ENCODE results near the gene LMNTD2. TPM values are rescaled to one million over a fixed set of nuclear protein-coding genes. Genes with fewer than 3 reads are reported as not detected.

LMNTD2 gene
- total RNA-seq, 1 experiment from 2014 or later: 4.0 TPM

DNA sequence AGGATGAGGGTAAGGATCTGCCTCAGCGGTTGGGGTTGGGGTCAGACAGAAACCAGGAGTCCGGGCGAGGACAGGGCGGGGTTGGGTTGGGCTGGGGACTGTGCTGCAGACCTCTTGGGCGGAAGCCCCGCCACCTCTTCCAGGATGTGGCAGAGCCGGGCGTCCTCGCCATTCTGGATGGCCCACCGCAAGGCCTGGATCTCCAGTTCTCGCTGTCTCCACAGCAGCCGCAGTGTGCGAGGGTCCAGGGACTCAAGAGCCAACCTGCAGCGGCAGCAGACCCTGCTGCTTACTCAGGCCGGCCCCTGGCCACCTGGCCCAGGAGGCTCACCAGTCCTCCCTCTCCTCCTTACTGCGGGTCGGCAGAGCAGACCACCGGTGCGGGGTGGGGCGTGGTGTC is 2.0 kb downstream of the LMNTD2 start:
- DNase-seq (ENCODE audit: low spot score): no peak
- Mint-ChIP-seq H3K4me1 (peaks cover 13% of the 10 kb centered on the region), H3K4me3 (no peak overlapping the region), H3K27ac (no peak overlapping the region), H3K36me3 (no peaks in the 10 kb centered on the region), H3K9me3 (no peaks in the 10 kb centered on the region), H3K27me3 (ENCODE audit: low read depth) (peaks cover 28% of the 10 kb centered on the region)
- ChIA-PET POLR2A (no interaction called here), CTCF (interaction anchor here (1.6 kb wide), 1 partner anchor 170 kb away, joined by 6 read pairs; no protein-coding TSS in a partner anchor)
- TF ChIP-seq NR2C2 (CRISPR knock-in tag; IDR thresholded peaks at IDR 0.05): no peak
- TF ChIP-seq ATF1 (CRISPR knock-in tag; IDR thresholded peaks at IDR 0.05): no peak
- TF ChIP-seq, protein P1, sequence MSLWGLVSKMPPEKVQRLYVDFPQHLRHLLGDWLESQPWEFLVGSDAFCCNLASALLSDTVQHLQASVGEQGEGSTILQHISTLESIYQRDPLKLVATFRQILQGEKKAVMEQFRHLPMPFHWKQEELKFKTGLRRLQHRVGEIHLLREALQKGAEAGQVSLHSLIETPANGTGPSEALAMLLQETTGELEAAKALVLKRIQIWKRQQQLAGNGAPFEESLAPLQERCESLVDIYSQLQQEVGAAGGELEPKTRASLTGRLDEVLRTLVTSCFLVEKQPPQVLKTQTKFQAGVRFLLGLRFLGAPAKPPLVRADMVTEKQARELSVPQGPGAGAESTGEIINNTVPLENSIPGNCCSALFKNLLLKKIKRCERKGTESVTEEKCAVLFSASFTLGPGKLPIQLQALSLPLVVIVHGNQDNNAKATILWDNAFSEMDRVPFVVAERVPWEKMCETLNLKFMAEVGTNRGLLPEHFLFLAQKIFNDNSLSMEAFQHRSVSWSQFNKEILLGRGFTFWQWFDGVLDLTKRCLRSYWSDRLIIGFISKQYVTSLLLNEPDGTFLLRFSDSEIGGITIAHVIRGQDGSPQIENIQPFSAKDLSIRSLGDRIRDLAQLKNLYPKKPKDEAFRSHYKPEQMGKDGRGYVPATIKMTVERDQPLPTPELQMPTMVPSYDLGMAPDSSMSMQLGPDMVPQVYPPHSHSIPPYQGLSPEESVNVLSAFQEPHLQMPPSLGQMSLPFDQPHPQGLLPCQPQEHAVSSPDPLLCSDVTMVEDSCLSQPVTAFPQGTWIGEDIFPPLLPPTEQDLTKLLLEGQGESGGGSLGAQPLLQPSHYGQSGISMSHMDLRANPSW (CRISPR knock-in tag; conservative IDR thresholded peaks at IDR 0.05; ENCODE audit: low read depth): no peak
- TF ChIP-seq, protein P2, sequence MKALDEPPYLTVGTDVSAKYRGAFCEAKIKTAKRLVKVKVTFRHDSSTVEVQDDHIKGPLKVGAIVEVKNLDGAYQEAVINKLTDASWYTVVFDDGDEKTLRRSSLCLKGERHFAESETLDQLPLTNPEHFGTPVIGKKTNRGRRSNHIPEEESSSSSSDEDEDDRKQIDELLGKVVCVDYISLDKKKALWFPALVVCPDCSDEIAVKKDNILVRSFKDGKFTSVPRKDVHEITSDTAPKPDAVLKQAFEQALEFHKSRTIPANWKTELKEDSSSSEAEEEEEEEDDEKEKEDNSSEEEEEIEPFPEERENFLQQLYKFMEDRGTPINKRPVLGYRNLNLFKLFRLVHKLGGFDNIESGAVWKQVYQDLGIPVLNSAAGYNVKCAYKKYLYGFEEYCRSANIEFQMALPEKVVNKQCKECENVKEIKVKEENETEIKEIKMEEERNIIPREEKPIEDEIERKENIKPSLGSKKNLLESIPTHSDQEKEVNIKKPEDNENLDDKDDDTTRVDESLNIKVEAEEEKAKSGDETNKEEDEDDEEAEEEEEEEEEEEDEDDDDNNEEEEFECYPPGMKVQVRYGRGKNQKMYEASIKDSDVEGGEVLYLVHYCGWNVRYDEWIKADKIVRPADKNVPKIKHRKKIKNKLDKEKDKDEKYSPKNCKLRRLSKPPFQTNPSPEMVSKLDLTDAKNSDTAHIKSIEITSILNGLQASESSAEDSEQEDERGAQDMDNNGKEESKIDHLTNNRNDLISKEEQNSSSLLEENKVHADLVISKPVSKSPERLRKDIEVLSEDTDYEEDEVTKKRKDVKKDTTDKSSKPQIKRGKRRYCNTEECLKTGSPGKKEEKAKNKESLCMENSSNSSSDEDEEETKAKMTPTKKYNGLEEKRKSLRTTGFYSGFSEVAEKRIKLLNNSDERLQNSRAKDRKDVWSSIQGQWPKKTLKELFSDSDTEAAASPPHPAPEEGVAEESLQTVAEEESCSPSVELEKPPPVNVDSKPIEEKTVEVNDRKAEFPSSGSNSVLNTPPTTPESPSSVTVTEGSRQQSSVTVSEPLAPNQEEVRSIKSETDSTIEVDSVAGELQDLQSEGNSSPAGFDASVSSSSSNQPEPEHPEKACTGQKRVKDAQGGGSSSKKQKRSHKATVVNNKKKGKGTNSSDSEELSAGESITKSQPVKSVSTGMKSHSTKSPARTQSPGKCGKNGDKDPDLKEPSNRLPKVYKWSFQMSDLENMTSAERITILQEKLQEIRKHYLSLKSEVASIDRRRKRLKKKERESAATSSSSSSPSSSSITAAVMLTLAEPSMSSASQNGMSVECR (CRISPR knock-in tag; IDR thresholded peaks at IDR 0.05; ENCODE audit: borderline replicate concordance): no peak
- no peak for TF ChIP-seq SMAD4 (CRISPR knock-in tag; IDR thresholded peaks at IDR 0.05)
- TF ChIP-seq, protein P3, sequence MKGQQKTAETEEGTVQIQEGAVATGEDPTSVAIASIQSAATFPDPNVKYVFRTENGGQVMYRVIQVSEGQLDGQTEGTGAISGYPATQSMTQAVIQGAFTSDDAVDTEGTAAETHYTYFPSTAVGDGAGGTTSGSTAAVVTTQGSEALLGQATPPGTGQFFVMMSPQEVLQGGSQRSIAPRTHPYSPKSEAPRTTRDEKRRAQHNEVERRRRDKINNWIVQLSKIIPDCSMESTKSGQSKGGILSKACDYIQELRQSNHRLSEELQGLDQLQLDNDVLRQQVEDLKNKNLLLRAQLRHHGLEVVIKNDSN (CRISPR knock-in tag; IDR thresholded peaks at IDR 0.05): no peak
- no peak for TF ChIP-seq FOXJ3 (CRISPR knock-in tag; IDR thresholded peaks at IDR 0.05; ENCODE audit: borderline replicate concordance)
- TF ChIP-seq ZNF671 (CRISPR knock-in tag; IDR thresholded peaks at IDR 0.05): no peak
- TF ChIP-seq, protein P4, sequence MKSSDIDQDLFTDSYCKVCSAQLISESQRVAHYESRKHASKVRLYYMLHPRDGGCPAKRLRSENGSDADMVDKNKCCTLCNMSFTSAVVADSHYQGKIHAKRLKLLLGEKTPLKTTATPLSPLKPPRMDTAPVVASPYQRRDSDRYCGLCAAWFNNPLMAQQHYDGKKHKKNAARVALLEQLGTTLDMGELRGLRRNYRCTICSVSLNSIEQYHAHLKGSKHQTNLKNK (CRISPR knock-in tag; IDR thresholded peaks at IDR 0.05): no peak
- TF ChIP-seq CREB1 (CRISPR knock-in tag; IDR thresholded peaks at IDR 0.05): no peak
- no peak for TF ChIP-seq TEAD1 (CRISPR knock-in tag; IDR thresholded peaks at IDR 0.05)
- TF ChIP-seq, protein P5, sequence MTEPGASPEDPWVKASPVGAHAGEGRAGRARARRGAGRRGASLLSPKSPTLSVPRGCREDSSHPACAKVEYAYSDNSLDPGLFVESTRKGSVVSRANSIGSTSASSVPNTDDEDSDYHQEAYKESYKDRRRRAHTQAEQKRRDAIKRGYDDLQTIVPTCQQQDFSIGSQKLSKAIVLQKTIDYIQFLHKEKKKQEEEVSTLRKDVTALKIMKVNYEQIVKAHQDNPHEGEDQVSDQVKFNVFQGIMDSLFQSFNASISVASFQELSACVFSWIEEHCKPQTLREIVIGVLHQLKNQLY (CRISPR knock-in tag; IDR thresholded peaks at IDR 0.05): no peak
- no peak for TF ChIP-seq JAZF1 (CRISPR knock-in tag; IDR thresholded peaks at IDR 0.05)
- TF ChIP-seq NR3C1 (CRISPR knock-in tag; conservative IDR thresholded peaks at IDR 0.05; ENCODE audit: low read depth): no peak
- TF ChIP-seq, protein P6, sequence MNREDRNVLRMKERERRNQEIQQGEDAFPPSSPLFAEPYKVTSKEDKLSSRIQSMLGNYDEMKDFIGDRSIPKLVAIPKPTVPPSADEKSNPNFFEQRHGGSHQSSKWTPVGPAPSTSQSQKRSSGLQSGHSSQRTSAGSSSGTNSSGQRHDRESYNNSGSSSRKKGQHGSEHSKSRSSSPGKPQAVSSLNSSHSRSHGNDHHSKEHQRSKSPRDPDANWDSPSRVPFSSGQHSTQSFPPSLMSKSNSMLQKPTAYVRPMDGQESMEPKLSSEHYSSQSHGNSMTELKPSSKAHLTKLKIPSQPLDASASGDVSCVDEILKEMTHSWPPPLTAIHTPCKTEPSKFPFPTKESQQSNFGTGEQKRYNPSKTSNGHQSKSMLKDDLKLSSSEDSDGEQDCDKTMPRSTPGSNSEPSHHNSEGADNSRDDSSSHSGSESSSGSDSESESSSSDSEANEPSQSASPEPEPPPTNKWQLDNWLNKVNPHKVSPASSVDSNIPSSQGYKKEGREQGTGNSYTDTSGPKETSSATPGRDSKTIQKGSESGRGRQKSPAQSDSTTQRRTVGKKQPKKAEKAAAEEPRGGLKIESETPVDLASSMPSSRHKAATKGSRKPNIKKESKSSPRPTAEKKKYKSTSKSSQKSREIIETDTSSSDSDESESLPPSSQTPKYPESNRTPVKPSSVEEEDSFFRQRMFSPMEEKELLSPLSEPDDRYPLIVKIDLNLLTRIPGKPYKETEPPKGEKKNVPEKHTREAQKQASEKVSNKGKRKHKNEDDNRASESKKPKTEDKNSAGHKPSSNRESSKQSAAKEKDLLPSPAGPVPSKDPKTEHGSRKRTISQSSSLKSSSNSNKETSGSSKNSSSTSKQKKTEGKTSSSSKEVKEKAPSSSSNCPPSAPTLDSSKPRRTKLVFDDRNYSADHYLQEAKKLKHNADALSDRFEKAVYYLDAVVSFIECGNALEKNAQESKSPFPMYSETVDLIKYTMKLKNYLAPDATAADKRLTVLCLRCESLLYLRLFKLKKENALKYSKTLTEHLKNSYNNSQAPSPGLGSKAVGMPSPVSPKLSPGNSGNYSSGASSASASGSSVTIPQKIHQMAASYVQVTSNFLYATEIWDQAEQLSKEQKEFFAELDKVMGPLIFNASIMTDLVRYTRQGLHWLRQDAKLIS (CRISPR knock-in tag; IDR thresholded peaks at IDR 0.05; ENCODE audit: borderline replicate concordance): no peak
- ATAC-seq: no peak

All from WTC11 (cell line).